BJ (cell line): ENCODE measurements around the gene MRPL38. TPM values are rescaled to one million over a fixed set of nuclear protein-coding genes. Genes with fewer than 3 reads are reported as not detected.

Source experiments
- CTCF ChIA-PET: fragments of 350-600 bp; formaldehyde crosslinking; extraction: SDS; loops from one replicate; lab custom pipeline; 2021; ENCODE audit warnings: antibody characterized with exemption, inconsistent platforms; lab: Yijun Ruan, JAX
- POLR2A ChIA-PET: fragments of 300-600 bp; sonication (Branson Sonifier 250); formaldehyde crosslinking; extraction: SDS; loops from one replicate; lab custom pipeline; 2021; ENCODE audit warnings: antibody characterized with exemption; lab: Charles Lee
- DNase-seq: peaks from one replicate; pipeline ENCODE4 v3.0.0-alpha.2; 2011; ENCODE audit warnings: low read depth
- H3K27me3 ChIP-seq: 2 replicates; pipeline ENCODE4 v1.6.0; 2011; ENCODE audit warnings: low read length; ENCODE audit not compliant: control insufficient read depth, insufficient read depth
- H3K36me3 ChIP-seq: 2 replicates; pipeline ENCODE4 v1.5.1; 2011; ENCODE audit warnings: low read length; ENCODE audit not compliant: control insufficient read depth, insufficient read depth
- H3K4me3 ChIP-seq: 2 replicates; pipeline ENCODE4 v1.5.1; 2011; ENCODE audit warnings: low read depth, mild to moderate bottlenecking, control low read depth, low read length
- polyA plus RNA-seq: library from polyadenylated mRNA; depleted of rRNA; stranded (reverse); fragments of >200 nt; gene quantifications from 2 replicates; pipeline ENCODE4 v1.2.3, GENCODE V29; 2011; rRNA removed
- TF ChIP-seq, protein P1 (sequence below): IDR thresholded peaks from 2 replicates; pipeline ENCODE4 v1.5.1; 2011; ENCODE audit warnings: low read depth, mild to moderate bottlenecking, control low read depth, inconsistent platforms, low read length, moderate library complexity; ENCODE audit not compliant: insufficient read depth

MRPL38 gene
- polyA plus RNA-seq, 1 experiment: 60.9 TPM

DNA sequence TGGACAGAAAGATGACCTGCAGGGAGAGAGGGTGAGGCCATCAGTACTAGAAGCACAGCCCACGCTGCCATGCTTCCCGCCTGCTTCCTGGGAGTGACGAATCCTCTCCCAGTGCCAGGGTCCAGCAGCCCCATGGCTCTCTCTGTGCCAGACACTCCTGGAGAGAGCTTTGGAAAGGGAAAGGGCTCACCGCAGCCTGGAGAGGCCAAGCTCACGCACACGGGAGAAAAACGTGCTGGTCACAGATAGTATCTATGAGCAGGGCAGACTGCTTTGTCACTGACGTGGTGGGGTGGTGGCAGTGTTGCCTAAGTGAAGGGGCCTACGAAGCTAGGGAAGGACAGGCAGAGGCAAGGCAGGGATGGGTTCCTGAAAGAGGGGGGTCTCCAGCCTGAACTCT lies 55.0 kb downstream of the MRPL38 start:
- ChIA-PET POLR2A (no interaction called here), CTCF (interaction anchor here (1.1 to 3.4 kb wide), 10 partner anchors 14 to 85 kb away, joined by 3 to 20 read pairs (median 4); partner anchors contain the start of genes GALK1 and TRIM65)
- no peak for DNase-seq
- no peak overlapping the region for H3K4me3 ChIP-seq
- H3K27me3 ChIP-seq: no peaks in the 10 kb centered on the region
- peaks cover 29% of the 10 kb centered on the region for H3K36me3 ChIP-seq
- TF ChIP-seq, protein P1, sequence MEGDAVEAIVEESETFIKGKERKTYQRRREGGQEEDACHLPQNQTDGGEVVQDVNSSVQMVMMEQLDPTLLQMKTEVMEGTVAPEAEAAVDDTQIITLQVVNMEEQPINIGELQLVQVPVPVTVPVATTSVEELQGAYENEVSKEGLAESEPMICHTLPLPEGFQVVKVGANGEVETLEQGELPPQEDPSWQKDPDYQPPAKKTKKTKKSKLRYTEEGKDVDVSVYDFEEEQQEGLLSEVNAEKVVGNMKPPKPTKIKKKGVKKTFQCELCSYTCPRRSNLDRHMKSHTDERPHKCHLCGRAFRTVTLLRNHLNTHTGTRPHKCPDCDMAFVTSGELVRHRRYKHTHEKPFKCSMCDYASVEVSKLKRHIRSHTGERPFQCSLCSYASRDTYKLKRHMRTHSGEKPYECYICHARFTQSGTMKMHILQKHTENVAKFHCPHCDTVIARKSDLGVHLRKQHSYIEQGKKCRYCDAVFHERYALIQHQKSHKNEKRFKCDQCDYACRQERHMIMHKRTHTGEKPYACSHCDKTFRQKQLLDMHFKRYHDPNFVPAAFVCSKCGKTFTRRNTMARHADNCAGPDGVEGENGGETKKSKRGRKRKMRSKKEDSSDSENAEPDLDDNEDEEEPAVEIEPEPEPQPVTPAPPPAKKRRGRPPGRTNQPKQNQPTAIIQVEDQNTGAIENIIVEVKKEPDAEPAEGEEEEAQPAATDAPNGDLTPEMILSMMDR: no peak

DNA sequence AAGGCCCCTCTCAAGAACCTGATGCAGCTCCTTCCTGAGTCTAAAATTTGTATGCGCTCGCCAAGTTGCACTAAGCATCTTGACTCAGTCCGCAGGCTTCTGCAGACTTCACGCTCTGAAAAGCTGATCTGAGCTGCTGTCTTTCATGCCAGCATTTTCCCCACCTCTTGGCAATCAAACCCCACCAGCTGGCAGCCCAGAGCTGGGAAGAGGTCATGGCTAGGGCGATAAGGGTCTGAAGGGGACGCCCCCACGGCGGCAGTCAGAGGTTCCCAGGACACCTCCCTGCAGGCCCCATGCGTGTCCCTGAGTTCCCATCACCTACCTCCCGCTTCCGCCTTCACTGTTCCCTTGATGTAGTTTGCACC lies 55.4 kb downstream of the MRPL38 start:
- H3K4me3 ChIP-seq: no peak overlapping the region
- DNase-seq: no peak
- CTCF ChIA-PET: interaction anchor here (1.1 to 3.4 kb wide), 9 partner anchors 14 to 85 kb away, joined by 3 to 20 read pairs (median 4); partner anchors contain the start of genes GALK1 and TRIM65
- POLR2A ChIA-PET: no interaction called here
- H3K36me3 ChIP-seq: peaks cover 29% of the 10 kb centered on the region
- TF ChIP-seq, protein P1: no peak
- no peaks in the 10 kb centered on the region for H3K27me3 ChIP-seq

Other genes starting within 250 kb of the MRPL38 start
- gene RECQL5, start 237.7 kb downstream of the MRPL38 start, polyA plus RNA-seq: 8.2 and 14.2 TPM in 2 replicates
- 65.3 and 84.8 TPM in 2 replicates for gene SAP30BP, start 237.5 kb downstream of the MRPL38 start, polyA plus RNA-seq
- gene ITGB4, start 183.4 kb downstream of the MRPL38 start, polyA plus RNA-seq: 2.1 and 2.3 TPM in 2 replicates
- 19.9 and 35.8 TPM in 2 replicates for gene GALK1, start 139.7 kb downstream of the MRPL38 start, polyA plus RNA-seq
- gene UNK, start 120.1 kb downstream of the MRPL38 start, polyA plus RNA-seq: 7.2 and 8.5 TPM in 2 replicates
- gene UNC13D, start 60.5 kb downstream of the MRPL38 start, polyA plus RNA-seq: 0.28 and 0.40 TPM in 2 replicates
- gene WBP2, start 49.5 kb downstream of the MRPL38 start, polyA plus RNA-seq: 28.5 and 37.0 TPM in 2 replicates
- 2.4 and 3.2 TPM in 2 replicates for gene TRIM47, start 26.3 kb downstream of the MRPL38 start, polyA plus RNA-seq
- 5.5 and 8.6 TPM in 2 replicates for gene TRIM65, start 7.9 kb downstream of the MRPL38 start, polyA plus RNA-seq
- 3.4 and 4.8 TPM in 2 replicates for gene FBF1, start 36.2 kb upstream of the MRPL38 start, polyA plus RNA-seq
- 32.1 and 33.6 TPM in 2 replicates for gene ACOX1, start 74.3 kb upstream of the MRPL38 start, polyA plus RNA-seq
- gene TEN1, start 74.4 kb upstream of the MRPL38 start, polyA plus RNA-seq: 17.5 and 25.6 TPM in 2 replicates
- 3.7 and 5.6 TPM in 2 replicates for gene CDK3, start 96.0 kb upstream of the MRPL38 start, polyA plus RNA-seq
- gene EVPL, start 122.4 kb upstream of the MRPL38 start, polyA plus RNA-seq: not detected in 2 replicates
- gene SRP68, start 167.6 kb upstream of the MRPL38 start, polyA plus RNA-seq: 62.6 and 70.8 TPM in 2 replicates
- not detected in 2 replicates for gene GALR2, start 169.9 kb upstream of the MRPL38 start, polyA plus RNA-seq
- 0.05 TPM in 1 of 2 replicates, not detected in the other for gene ZACN, start 174.3 kb upstream of the MRPL38 start, polyA plus RNA-seq
- gene EXOC7, start 198.9 kb upstream of the MRPL38 start, polyA plus RNA-seq: 91.7 and 122 TPM in 2 replicates
- not detected in 2 replicates for gene FOXJ1, start 236.4 kb upstream of the MRPL38 start, polyA plus RNA-seq